Heart right ventricle (tissue), 16 donors: Measurements from ENCODE around the gene FGF3. TPM values are rescaled to one million over a fixed set of nuclear protein-coding genes. Genes with fewer than 3 reads are reported as not detected.

Experiments used
- ATAC-seq, 8 donors: fragments of 200-7000 bp; cut with Tn5 transposase; one replicate each; pipeline ENCODE4 v1.9.1; 2020; ENCODE audit warnings: mild to moderate bottlenecking in 8 of 8, moderate library complexity in 8 of 8, moderate number of reproducible peaks in 1 of 8
- DNase-seq, 2 donors: peaks; one replicate each; pipeline ENCODE4 v3.0.0-alpha.2; 2020
- H3K27ac ChIP-seq, 10 donors: fragments of 200-600 bp; sonication (generic) in 2 of 10; one replicate each; pipeline versions ENCODE4 v1.5.0 to v1.8.0; 2020 to 2022; ENCODE audit warnings: mild to moderate bottlenecking in 3 of 10
- H3K27me3 ChIP-seq, 7 donors: fragments of 200-600 bp; one replicate each; pipeline ENCODE4 v1.8.0; 2021 to 2022; ENCODE audit warnings: mild to moderate bottlenecking in 2 of 7
- H3K36me3 ChIP-seq, 9 donors: fragments of 200-600 bp; sonication (generic) in 1 of 9; one replicate each; pipeline versions ENCODE4 v1.5.0 to v1.8.0; 2020 to 2022; ENCODE audit warnings: mild to moderate bottlenecking in 2 of 9
- H3K4me1 ChIP-seq, 9 donors: fragments of 200-600 bp; sonication (generic) in 1 of 9; one replicate each; pipeline versions ENCODE4 v1.5.0 to v1.8.0; 2020 to 2022; ENCODE audit warnings: mild to moderate bottlenecking in 4 of 9
- H3K4me3 ChIP-seq, 10 donors: fragments of 200-600 bp; sonication (generic) in 2 of 10; one replicate each; pipeline versions ENCODE4 v1.5.0 to v1.8.0; 2020 to 2022; ENCODE audit warnings: mild to moderate bottlenecking in 7 of 10, moderate library complexity in 2 of 10
- H3K9me3 ChIP-seq, 11 donors: fragments of 200-600 bp in 10 of 11; sonication (generic) in 2 of 11; one replicate each; pipeline versions ENCODE4 v1.5.0 to v1.8.0; 2013 to 2022; ENCODE audit warnings: mild to moderate bottlenecking in 2 of 11, control low read depth in 1 of 11, moderate library complexity in 1 of 11
- WGBS, 2 donors: extraction: QIAGEN DNeasy Blood & Tissue Kit; methylation state at CpG; one replicate each; pipeline ENCODE4 v1.1.7; 2013; ENCODE audit warnings: inconsistent platforms in 1 of 2; 5-methylcytosine and 5-hydroxymethylcytosine counted together
- intact Hi-C, 10 donors: fragments of 100-400 bp; cut with DNase I; formaldehyde crosslinking; loops; one replicate each; pipeline versions ENCODE4 v1.11.1 to v1.14.2; 2022
- polyA plus RNA-seq, 2 donors: library from polyadenylated mRNA; stranded (reverse); fragments of 200-250 nt; gene quantifications; one replicate each; pipeline ENCODE4 v1.2.3, GENCODE V29; 2013
- total RNA-seq, 10 donors: library from RNA; stranded (reverse); fragmentation: NEBNext Ultra II Directional in 3 of 10; extraction: Animal tissue kit (Norgen Biotek cat#: 25700) in 3 of 10; gene quantifications; one replicate each; pipeline versions ENCODE4 v1.2.1 to v1.2.4, GENCODE V29; 2021 to 2023
- TF ChIP-seq, protein P1 (sequence below), 9 donors: fragments of 200-600 bp; sonication (generic) in 2 of 9; IDR thresholded peaks; one replicate each; pipeline versions ENCODE4 v1.5.0 to v1.8.0; 2021 to 2022; ENCODE audit warnings: antibody characterized with exemption in 9 of 9, mild to moderate bottlenecking in 5 of 9, moderate library complexity in 1 of 9
- donor health status: Arrhythmogenic right ventricular cardiomyopathy.
- donor health status: ischemic (EF 13 %, LVEDD 7.1; RV severe dilation, severe dysfunction).
- donor health status: healthy with polysubstance abuse.
- donor health status: DM: no; HTN: yes; CAD: no.
- donor health status: DM: no; HTN: no; CAD: no.
- donor health status: ischemic (EF 25% LVEDD 6.9; RV normal size, moderate dysfunction).
- donor health status: ischemic (EF 25% LVEDD 5.7; RV mildly dilated, moderate dysfunction).
- donor health status: healthy.
- donor health status: DM: yes; HTN: yes; CAD: no.
- donor health status: Ischemic cardiomyopathy.
- donor health status: ischemic (EF 35%, LVEDD 5.7; RV mildly dilated, moderate dysfunction).
- donor health status: nonischemic (EF 11% LVEDD 7.7; RV severe dilation, severe dysfunction).
- donor health status: DM: yes; HTN: yes; CAD: no.
- donor health status: PGD.
- donor health status: ischemic (EF 29% LVEDD 5.4; RV normal size, mild dysfunction).
- donor health status: nonischemic (EF 23%, LVEDD 6.1; RV moderate dilation, normal function).

Gene FGF3
- total and polyA plus RNA-seq, 12 donors, result not detected

DNA sequence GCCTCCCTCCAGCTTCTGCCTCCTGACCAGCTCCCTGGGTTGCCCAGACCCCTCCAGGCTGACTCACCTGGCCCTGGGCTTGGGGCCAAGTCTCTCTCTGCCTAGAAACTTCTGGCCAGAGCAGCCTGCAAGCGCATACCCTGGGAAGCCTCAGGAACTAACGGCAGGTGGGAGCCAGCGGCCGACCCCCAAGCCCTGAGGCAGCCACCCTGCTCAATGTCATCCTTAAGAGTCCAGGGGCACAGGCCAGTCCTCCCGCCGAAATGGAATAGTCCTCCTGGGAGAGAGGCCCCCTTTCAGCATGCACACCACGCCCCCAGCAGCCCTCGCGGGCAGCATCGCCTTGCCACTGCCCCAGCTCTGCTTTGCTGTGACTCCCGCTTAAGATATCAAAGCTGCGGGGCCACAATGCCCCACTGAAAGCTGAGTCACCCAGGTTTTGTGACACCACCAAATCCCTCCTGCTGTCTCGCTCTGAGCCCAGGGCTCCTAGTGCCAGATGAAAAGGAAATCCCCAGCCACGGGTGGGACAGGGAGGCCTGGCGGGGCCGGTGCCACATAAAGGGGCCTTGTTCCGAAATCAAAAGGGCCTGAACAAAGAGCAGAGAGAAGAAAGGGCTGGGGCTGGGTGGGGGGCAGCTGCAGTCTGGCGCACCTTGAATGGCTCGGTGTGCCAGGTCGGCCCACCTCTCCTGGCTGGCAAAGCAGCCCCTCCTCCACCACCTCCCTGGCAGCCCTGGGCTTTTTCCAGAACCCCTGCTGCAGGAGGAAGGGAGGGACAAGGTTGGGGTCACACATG, 21.4 kb upstream of the FGF3 start:
- DNase-seq, result no peak
- TF ChIP-seq, protein P1, sequence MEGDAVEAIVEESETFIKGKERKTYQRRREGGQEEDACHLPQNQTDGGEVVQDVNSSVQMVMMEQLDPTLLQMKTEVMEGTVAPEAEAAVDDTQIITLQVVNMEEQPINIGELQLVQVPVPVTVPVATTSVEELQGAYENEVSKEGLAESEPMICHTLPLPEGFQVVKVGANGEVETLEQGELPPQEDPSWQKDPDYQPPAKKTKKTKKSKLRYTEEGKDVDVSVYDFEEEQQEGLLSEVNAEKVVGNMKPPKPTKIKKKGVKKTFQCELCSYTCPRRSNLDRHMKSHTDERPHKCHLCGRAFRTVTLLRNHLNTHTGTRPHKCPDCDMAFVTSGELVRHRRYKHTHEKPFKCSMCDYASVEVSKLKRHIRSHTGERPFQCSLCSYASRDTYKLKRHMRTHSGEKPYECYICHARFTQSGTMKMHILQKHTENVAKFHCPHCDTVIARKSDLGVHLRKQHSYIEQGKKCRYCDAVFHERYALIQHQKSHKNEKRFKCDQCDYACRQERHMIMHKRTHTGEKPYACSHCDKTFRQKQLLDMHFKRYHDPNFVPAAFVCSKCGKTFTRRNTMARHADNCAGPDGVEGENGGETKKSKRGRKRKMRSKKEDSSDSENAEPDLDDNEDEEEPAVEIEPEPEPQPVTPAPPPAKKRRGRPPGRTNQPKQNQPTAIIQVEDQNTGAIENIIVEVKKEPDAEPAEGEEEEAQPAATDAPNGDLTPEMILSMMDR (IDR thresholded peaks at IDR 0.05), result no peak
- Histone ChIP-seq H3K4me3 (no peak overlapping the region), H3K27me3 (peaks cover 0 to 59% (median 31%) of the 10 kb centered on the region in 7 donors), H3K9me3 (no peaks in the 10 kb centered on the region), H3K36me3 (no peaks in the 10 kb centered on the region), H3K4me1 (no peaks in the 10 kb centered on the region), H3K27ac (no peak overlapping the region)
- intact Hi-C loops, result no loop called here
- no peak for ATAC-seq
- 62 to 64% methylated on average over 20 of the region's 20 CpGs for whole genome bisulfite sequencing, 2 donors

- Histone ChIP-seq H3K4me3 (no peak overlapping the region), H3K4me1 (no peaks in the 10 kb centered on the region), H3K36me3 (no peaks in the 10 kb centered on the region), H3K27me3 (peaks cover 5 to 70% (median 40%) of the 10 kb centered on the region in 7 donors), H3K27ac (no peak overlapping the region), H3K9me3 (no peaks in the 10 kb centered on the region)
- TF ChIP-seq, protein P1 (IDR thresholded peaks at IDR 0.05), result no peak
- no peak for DNase-seq
- intact Hi-C loops, result no loop called here
- WGBS, 2 donors, result 64 to 65% methylated on average over 9 of the region's 9 CpGs
- ATAC-seq, result no peak
These were observed 20.3 kb upstream of the FGF3 start for GRCh38 chr11:69839516-69839915.

- TF ChIP-seq, protein P1 (IDR thresholded peaks at IDR 0.05), result no peak
- ATAC-seq, result no peak
- Histone ChIP-seq H3K36me3 (no peaks in the 10 kb centered on the region), H3K9me3 (no peaks in the 10 kb centered on the region), H3K27ac (no peak overlapping the region), H3K27me3 (peaks cover 5 to 82% (median 58%) of the 10 kb centered on the region in 7 donors), H3K4me1 (no peaks in the 10 kb centered on the region), H3K4me3 (no peak overlapping the region)
- intact Hi-C loops, result no loop called here
- WGBS, 2 donors, result 84 to 85% methylated on average over 5 of the region's 5 CpGs
- no peak for DNase-seq
These were observed 18.6 kb upstream of the FGF3 start for GRCh38 chr11:69837791-69838190.

GRCh38 chr11:69836401-69836800, 17.2 kb upstream of the FGF3 start:
- Histone ChIP-seq H3K9me3 (no peaks in the 10 kb centered on the region), H3K4me1 (no peaks in the 10 kb centered on the region), H3K27me3 (peaks cover 5 to 88% (median 72%) of the 10 kb centered on the region in 7 donors), H3K4me3 (no peak overlapping the region), H3K27ac (no peak overlapping the region), H3K36me3 (no peaks in the 10 kb centered on the region)
- DNase-seq, result no peak
- intact Hi-C loops, result no loop called here
- 85 to 89% methylated on average over 17 of the region's 17 CpGs for WGBS, 2 donors
- TF ChIP-seq, protein P1 (IDR thresholded peaks at IDR 0.05), result no peak
- ATAC-seq, result no peak
